ENCODE measurements around the gene RALGAPB.

RALGAPB gene

DNA sequence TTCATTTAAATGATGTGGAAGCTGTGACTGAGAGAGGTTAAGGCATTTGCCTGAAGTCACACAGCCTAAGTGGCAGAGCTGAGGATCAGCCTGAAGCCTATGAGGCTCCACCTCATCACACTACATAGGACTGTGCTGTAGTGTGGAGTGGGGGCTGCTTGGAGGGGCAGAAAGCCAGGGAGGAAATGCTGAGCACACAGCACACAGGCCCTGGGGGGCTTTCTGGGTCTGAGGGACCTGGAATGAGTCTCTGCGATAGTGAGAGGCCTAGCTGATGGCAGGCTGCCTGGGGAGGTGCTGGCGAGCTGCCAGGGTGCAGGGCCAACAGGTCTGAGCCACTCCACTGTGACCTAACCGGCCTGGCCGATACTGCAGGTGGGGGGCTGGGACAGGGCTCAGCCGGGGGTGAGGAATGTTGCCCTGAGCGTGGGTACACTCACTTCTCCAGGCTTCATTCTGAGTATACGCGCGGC, 126.8 kb downstream of the RALGAPB start:
- in situ Hi-C loops (cut with MboI; ENCODE audit: low pct_unique_long_range_greater_than_20kb, low sequenced_read_pairs, unreplicated experiment): no loop called here
- TF ChIP-seq, protein P1, sequence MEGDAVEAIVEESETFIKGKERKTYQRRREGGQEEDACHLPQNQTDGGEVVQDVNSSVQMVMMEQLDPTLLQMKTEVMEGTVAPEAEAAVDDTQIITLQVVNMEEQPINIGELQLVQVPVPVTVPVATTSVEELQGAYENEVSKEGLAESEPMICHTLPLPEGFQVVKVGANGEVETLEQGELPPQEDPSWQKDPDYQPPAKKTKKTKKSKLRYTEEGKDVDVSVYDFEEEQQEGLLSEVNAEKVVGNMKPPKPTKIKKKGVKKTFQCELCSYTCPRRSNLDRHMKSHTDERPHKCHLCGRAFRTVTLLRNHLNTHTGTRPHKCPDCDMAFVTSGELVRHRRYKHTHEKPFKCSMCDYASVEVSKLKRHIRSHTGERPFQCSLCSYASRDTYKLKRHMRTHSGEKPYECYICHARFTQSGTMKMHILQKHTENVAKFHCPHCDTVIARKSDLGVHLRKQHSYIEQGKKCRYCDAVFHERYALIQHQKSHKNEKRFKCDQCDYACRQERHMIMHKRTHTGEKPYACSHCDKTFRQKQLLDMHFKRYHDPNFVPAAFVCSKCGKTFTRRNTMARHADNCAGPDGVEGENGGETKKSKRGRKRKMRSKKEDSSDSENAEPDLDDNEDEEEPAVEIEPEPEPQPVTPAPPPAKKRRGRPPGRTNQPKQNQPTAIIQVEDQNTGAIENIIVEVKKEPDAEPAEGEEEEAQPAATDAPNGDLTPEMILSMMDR (IDR thresholded peaks at IDR 0.05; ENCODE audit: extremely low read depth, insufficient read depth, missing control alignments): no peak
- DNase-seq (ENCODE audit: low spot score): no peak

DNA sequence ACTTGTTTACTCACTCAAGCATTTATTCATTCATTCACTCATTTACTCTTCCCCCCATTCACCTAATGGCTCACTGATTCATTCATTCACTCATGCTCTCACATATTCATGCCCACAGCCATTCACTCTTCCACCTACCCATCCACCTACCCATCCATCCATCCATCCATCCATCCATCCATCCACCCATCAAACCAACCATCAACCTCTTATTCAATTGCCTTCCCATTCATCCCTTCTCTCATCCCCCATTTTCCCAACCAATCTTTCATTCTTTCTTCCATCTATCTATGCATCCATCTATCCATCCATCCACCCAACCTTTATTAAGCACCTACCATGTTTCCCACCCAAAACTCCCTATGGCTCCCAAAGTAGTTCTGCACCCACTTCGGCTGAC, 127.4 kb downstream of the RALGAPB start:
- TF ChIP-seq, protein P1 (IDR thresholded peaks at IDR 0.05; ENCODE audit: extremely low read depth, insufficient read depth, missing control alignments): no peak
- in situ Hi-C loops (cut with MboI; ENCODE audit: low pct_unique_long_range_greater_than_20kb, low sequenced_read_pairs, unreplicated experiment): no loop called here
- no peak for DNase-seq (ENCODE audit: low spot score)

DNA sequence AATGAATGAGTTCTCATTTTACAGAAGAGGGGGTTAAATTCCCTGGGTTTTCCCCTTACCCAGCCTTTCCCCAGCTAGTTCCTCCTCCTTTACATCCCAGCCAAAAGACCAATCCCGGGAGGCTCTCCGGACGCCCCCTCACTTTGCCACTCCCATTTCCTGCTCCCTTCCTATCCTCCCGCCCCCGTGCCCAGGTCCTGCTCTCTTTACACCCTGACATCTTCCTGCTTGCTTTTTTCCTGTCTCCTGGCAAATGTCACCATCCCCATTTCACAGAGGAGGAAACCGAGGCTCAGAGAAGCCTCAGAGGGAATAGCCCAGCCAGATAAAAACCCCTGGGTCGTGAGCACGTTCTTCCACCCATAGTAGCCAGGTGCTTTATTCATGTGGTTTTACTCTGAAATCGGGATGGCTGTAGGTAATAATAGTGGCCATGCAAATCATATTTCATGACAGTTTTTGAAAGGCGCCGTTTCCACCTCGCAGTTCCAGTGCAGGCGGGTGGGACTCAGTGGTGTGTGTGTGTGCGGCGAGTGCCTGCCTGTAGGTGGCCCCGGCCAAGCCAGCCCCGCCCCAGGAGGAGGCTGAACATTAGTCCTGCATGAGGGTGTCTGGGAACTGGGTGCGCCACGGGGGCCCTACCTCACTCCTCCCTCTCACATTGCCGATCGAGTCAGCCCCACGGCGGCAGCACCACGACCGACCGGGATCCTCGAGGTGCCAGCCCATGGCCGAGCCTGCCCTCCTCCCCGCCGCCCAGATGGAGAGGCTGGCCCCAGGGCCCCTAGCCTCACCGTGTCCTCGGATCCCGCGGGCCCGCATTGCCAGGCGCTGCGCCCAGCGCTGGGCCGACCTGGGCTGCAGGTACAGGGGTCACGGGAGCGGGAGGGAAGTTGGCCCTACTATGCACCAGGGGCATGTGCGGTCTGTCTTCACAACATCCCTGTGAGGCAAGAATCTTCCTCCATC, 128.9 kb downstream of the RALGAPB start, which contains the start of gene ARHGAP40:
TSS of gene ARHGAP40 (plus strand) at position 594 of the 969 bp plus-strand sequence.
- TF ChIP-seq, protein P1 (IDR thresholded peaks at IDR 0.05; ENCODE audit: extremely low read depth, insufficient read depth, missing control alignments): no peak
- DNase-seq (ENCODE audit: low spot score): peak; percentile 56
- in situ Hi-C loops (cut with MboI; ENCODE audit: low pct_unique_long_range_greater_than_20kb, low sequenced_read_pairs, unreplicated experiment): no loop called here

DNA sequence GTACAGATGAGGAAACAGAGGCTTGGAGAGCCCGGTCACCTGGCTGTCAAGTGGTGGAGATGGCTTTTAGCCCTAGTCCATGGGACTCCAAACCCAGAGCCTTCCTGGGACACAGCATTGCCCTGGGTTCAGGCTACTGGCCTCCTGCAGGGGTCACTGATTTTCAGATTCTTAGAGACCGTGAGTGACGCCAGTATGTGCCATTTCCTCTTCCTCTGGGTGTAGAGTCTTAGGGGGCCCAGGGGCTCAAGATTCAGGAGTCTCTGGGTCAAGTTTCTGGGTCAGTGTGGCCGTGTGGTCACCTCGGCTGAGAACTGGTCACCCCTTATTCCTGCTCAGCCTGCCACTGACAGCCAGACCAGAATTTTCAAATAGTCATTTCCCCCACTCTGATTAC, 129.5 kb downstream of the RALGAPB start:
- in situ Hi-C loops (cut with MboI; ENCODE audit: low pct_unique_long_range_greater_than_20kb, low sequenced_read_pairs, unreplicated experiment): no loop called here
- TF ChIP-seq, protein P1 (IDR thresholded peaks at IDR 0.05; ENCODE audit: extremely low read depth, insufficient read depth, missing control alignments): no peak
- no peak for DNase-seq (ENCODE audit: low spot score)

DNA sequence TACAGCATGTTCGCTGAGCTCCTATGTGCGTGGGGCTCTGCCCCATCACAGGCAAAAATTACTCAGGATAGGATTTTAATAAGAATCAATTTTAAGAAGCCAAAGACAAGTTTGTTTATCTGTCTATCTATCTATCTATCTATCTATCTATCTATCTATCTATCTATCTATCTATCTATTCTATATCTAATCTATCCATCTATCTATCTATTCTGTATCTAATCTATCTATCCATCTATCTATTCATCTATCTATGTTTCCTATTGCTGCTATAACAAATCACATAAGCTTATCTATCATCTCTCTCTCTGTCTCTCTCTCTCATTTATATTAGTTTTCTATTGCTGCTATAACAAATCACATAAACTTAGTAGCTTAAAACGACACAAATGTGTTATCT, 130.6 kb downstream of the RALGAPB start:
- in situ Hi-C loops (cut with MboI; ENCODE audit: low pct_unique_long_range_greater_than_20kb, low sequenced_read_pairs, unreplicated experiment): no loop called here

DNA sequence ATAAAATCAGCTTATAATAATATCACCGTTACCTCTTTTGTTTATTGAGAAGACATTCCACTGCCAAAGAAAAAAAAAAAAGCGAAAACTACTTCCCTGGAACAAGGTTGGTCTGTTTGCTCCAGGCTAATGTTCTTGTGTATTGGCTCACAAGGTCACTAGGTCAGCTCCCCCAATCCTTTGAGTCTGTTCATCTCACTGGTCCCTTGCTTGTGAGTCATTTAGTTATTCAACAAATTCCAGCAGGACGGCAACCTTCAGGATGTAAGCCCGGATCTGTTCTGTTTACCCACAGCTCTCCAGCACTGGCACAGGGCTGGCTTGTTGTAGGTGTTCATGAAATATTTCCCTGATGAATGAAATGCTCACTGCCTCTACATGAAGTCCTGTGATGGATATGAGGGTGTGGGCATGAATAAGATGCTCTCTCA, 132.2 kb downstream of the RALGAPB start:
- TF ChIP-seq, protein P1 (IDR thresholded peaks at IDR 0.05; ENCODE audit: extremely low read depth, insufficient read depth, missing control alignments): no peak
- DNase-seq (ENCODE audit: low spot score): no peak

More for the DNA sequence above, 130.6 kb downstream of the RALGAPB start:
- no peak for DNase-seq (ENCODE audit: low spot score)
- TF ChIP-seq, protein P1 (IDR thresholded peaks at IDR 0.05; ENCODE audit: extremely low read depth, insufficient read depth, missing control alignments): no peak

More for the DNA sequence above, 132.2 kb downstream of the RALGAPB start:
- in situ Hi-C loops (cut with MboI; ENCODE audit: low pct_unique_long_range_greater_than_20kb, low sequenced_read_pairs, unreplicated experiment): no loop called here
